Lung (tissue), 12 donors: Measurements from ENCODE around the gene COL16A1. TPM values are rescaled to one million over a fixed set of nuclear protein-coding genes. Genes with fewer than 3 reads are reported as not detected.
A peak's percentile ranks its signal among the peaks of the same experiment; 100 is the strongest.

Experiments
- ATAC-seq: fragments of 200-7000 bp; cut with Tn5 transposase; one replicate; pipeline ENCODE4 v1.9.1; 2020; ENCODE audit warnings: moderate number of reproducible peaks; ENCODE audit not compliant: insufficient read depth, low FRiP score
- DNase-seq, 3 donors: peaks; one replicate each; pipeline ENCODE4 v3.0.0-alpha.2; 2013 to 2017
- H3K27ac ChIP-seq, 2 donors: one replicate each; pipeline ENCODE4 v1.5.1; 2013; ENCODE audit warnings: mild to moderate bottlenecking in 2 of 2, moderate library complexity in 2 of 2, control low read depth in 1 of 2, inconsistent platforms in 1 of 2, low read depth in 1 of 2, low read length in 1 of 2
- H3K27me3 ChIP-seq, 3 donors: one replicate each; pipeline ENCODE4 v1.5.1; 2013; ENCODE audit warnings: low read length in 2 of 3; ENCODE audit not compliant: control insufficient read depth in 3 of 3, insufficient read depth in 3 of 3
- H3K36me3 ChIP-seq, 4 donors: one replicate each; pipeline ENCODE4 v1.5.1; 2013; ENCODE audit warnings: low read length in 4 of 4, mild to moderate bottlenecking in 1 of 4, moderate library complexity in 1 of 4; ENCODE audit not compliant: control insufficient read depth in 4 of 4, insufficient read depth in 4 of 4
- H3K4me1 ChIP-seq, 5 donors: one replicate each; pipeline ENCODE4 v1.5.1; 2013; ENCODE audit warnings: low read length in 5 of 5, mild to moderate bottlenecking in 2 of 5, moderate library complexity in 1 of 5; ENCODE audit not compliant: control insufficient read depth in 5 of 5, insufficient read depth in 5 of 5
- H3K4me3 ChIP-seq: one replicate; pipeline ENCODE4 v1.5.1; 2013; ENCODE audit warnings: mild to moderate bottlenecking, control low read depth, moderate library complexity
- H3K9ac ChIP-seq, 2 donors: one replicate each; pipeline ENCODE4 v1.5.1; 2013; ENCODE audit warnings: low read length in 2 of 2, control low read depth in 1 of 2; ENCODE audit not compliant: insufficient read depth in 1 of 2
- H3K9me3 ChIP-seq, 4 donors: one replicate each; pipeline ENCODE4 v1.5.1; 2013; ENCODE audit warnings: low read length in 3 of 4, mild to moderate bottlenecking in 1 of 4, moderate library complexity in 1 of 4; ENCODE audit not compliant: control insufficient read depth in 4 of 4, insufficient read depth in 3 of 4
- CTCF ChIP-seq: IDR thresholded peaks from 2 replicates; pipeline ENCODE4 v1.5.1; 2012; ENCODE audit warnings: mild to moderate bottlenecking; ENCODE audit errors: control extremely low read depth, extremely low read depth
- WGBS, 2 donors: extraction: QIAGEN DNeasy Blood & Tissue Kit; methylation state at CpG; one replicate each; pipeline ENCODE4 v1.1.7; 2013; 5-methylcytosine and 5-hydroxymethylcytosine counted together
- polyA plus RNA-seq, 2 donors: library from polyadenylated mRNA; stranded (reverse); fragments of 200-250 nt; gene quantifications; one replicate each; pipeline ENCODE4 v1.2.1, GENCODE V29; 2013
- total RNA-seq, 2 donors: library from RNA; depleted of rRNA in 1 of 2; stranded (reverse); fragments of >200 nt in 1 of 2; gene quantifications; one replicate each; pipeline ENCODE4 v1.2.1, GENCODE V29; 2014 to 2021
- donor health status: control.
- donor health status: control.
- donor health status: Bipolar disorder and iron deficiency.
- donor health status: healthy.
- donor health status: DM: yes; HTN: yes; CAD: no.

COL16A1 gene
- total and polyA plus RNA-seq, 4 donors = 16.5 to 83.2 (median 43.3) TPM

GRCh38 chr1:31748365-31748764, 44.5 kb upstream of the COL16A1 start:
- peaks cover 0 to 48% (median 15%) of the 10 kb centered on the region in 5 donors for H3K4me1 ChIP-seq
- no peaks in the 10 kb centered on the region for H3K36me3 ChIP-seq
- H3K9ac ChIP-seq = no peak overlapping the region
- 77 to 84% methylated on average over 4 of the region's 4 CpGs for WGBS, 2 donors
- H3K9me3 ChIP-seq = no peaks in the 10 kb centered on the region
- ATAC-seq = no peak
- H3K27me3 ChIP-seq = no peaks in the 10 kb centered on the region
- no peak overlapping the region for H3K4me3 ChIP-seq
- no peak for TF ChIP-seq CTCF
- H3K27ac ChIP-seq = no peak overlapping the region
- DNase-seq = peak in 1 of 3 donors; percentile 52

- H3K4me1 ChIP-seq = peaks cover 0 to 41% (median 13%) of the 10 kb centered on the region in 5 donors
- ATAC-seq = no peak
- no peak overlapping the region for H3K9ac ChIP-seq
- H3K9me3 ChIP-seq = no peaks in the 10 kb centered on the region
- TF ChIP-seq CTCF = no peak
- WGBS, 2 donors = 85 to 93% methylated on average over 1 of the region's 1 CpG
- DNase-seq = no peak
- no peaks in the 10 kb centered on the region for H3K36me3 ChIP-seq
- no peak overlapping the region for H3K4me3 ChIP-seq
- no peaks in the 10 kb centered on the region for H3K27me3 ChIP-seq
- H3K27ac ChIP-seq = no peak overlapping the region
Observed at GRCh38 chr1:31747304-31747703, 43.5 kb upstream of the COL16A1 start.

- H3K27me3 ChIP-seq = no peaks in the 10 kb centered on the region
- 47 to 58% methylated on average over 7 of the region's 7 CpGs for WGBS, 2 donors
- no peak for TF ChIP-seq CTCF
- H3K27ac ChIP-seq = no peak overlapping the region
- H3K9ac ChIP-seq = no peak overlapping the region
- H3K36me3 ChIP-seq = no peaks in the 10 kb centered on the region
- ATAC-seq (no peak), DNase-seq (peak; percentile 43 to 61 (median 44))
- H3K4me3 ChIP-seq = no peak overlapping the region
- no peaks in the 10 kb centered on the region for H3K9me3 ChIP-seq
- H3K4me1 ChIP-seq = peaks cover 0 to 35% (median 13%) of the 10 kb centered on the region in 5 donors
Observed at GRCh38 chr1:31746687-31747086, 42.9 kb upstream of the COL16A1 start.

- no peak overlapping the region for H3K9ac ChIP-seq
- WGBS, 2 donors = 52 to 59% methylated on average over 15 of the region's 15 CpGs
- no peaks in the 10 kb centered on the region for H3K9me3 ChIP-seq
- ATAC-seq (no peak), DNase-seq (peak; percentile 75 to 81 (median 77))
- H3K4me1 ChIP-seq = peaks cover 0 to 34% (median 13%) of the 10 kb centered on the region in 5 donors
- H3K27me3 ChIP-seq = no peaks in the 10 kb centered on the region
- H3K27ac ChIP-seq = no peak overlapping the region
- H3K4me3 ChIP-seq = no peak overlapping the region
- H3K36me3 ChIP-seq = no peaks in the 10 kb centered on the region
- TF ChIP-seq CTCF = no peak
Observed at GRCh38 chr1:31745946-31746670, 42.3 kb upstream of the COL16A1 start.
